GM12878 (cell line): ENCODE measurements around the gene DISC1.

ENCODE experiments used
- BRCA1 ChIP-seq: IDR thresholded peaks from 2 replicates; pipeline ENCODE4 v1.6.1; 2011; ENCODE audit warnings: low read depth, low read length, improper control_type of control experiment
- CTCF ChIP-seq, 3 experiments: IDR thresholded peaks in 2 of 3; conservative IDR thresholded peaks in 1 of 3; 2 replicates each; pipeline ENCODE4 v1.5.1; 2011; ENCODE audit warnings: low read depth in 3 of 3, low read length in 3 of 3, mild to moderate bottlenecking in 3 of 3, control low read depth in 2 of 3, moderate library complexity in 2 of 3, inconsistent platforms in 1 of 3, mixed read lengths in 1 of 3; ENCODE audit not compliant: control insufficient read depth in 2 of 3, insufficient read depth in 1 of 3; ENCODE audit errors: extremely low read depth in 1 of 3
- JUND ChIP-seq: IDR thresholded peaks from 2 replicates; pipeline ENCODE4 v1.6.1; 2012; ENCODE audit warnings: low read depth, mild to moderate bottlenecking, low read length, improper control_type of control experiment, moderate library complexity
- POLR2A ChIP-seq: IDR thresholded peaks from 2 replicates; pipeline ENCODE4 v1.6.1; 2011; ENCODE audit warnings: low read depth, mild to moderate bottlenecking, low read length
- SRF ChIP-seq, 2 experiments: IDR thresholded peaks; 2 replicates each; pipeline ENCODE4 v1.6.1; 2011; ENCODE audit warnings: low read depth in 2 of 2, low read length in 2 of 2, mild to moderate bottlenecking in 1 of 2, moderate library complexity in 1 of 2
- TCF12 ChIP-seq: IDR thresholded peaks from 2 replicates; pipeline ENCODE4 v1.6.1; 2011; ENCODE audit warnings: low read depth, mild to moderate bottlenecking, low read length
- TF ChIP-seq, protein P1 (sequence below): IDR thresholded peaks from 2 replicates; pipeline ENCODE4 v1.6.1; 2011; ENCODE audit warnings: mild to moderate bottlenecking, low read depth, low read length, moderate library complexity; ENCODE audit not compliant: insufficient replicate concordance
- TF ChIP-seq, protein P2 (sequence below): IDR thresholded peaks from 2 replicates; pipeline ENCODE4 v1.6.1; 2012; ENCODE audit warnings: low read depth, low read length, improper control_type of control experiment

GRCh38 chr1:231619257-231619634, 7.3 kb upstream of the DISC1 start:
- TF ChIP-seq POLR2A = no peak
- TF ChIP-seq CTCF (IDR thresholded peaks at IDR 0.05 in 2 of 3, conservative IDR thresholded peaks at IDR 0.05 in 1 of 3; ENCODE audit: control insufficient read depth in 2 of 3, extremely low read depth in 1 of 3, insufficient read depth in 1 of 3, low read depth in 3 of 3, low read length in 3 of 3) = no peak
- no peak for TF ChIP-seq TCF12
- no peak for TF ChIP-seq JUND
- no peak for TF ChIP-seq SRF (IDR thresholded peaks at IDR 0.05; ENCODE audit: low read depth in 2 of 2, low read length in 2 of 2)
- TF ChIP-seq, protein P1, sequence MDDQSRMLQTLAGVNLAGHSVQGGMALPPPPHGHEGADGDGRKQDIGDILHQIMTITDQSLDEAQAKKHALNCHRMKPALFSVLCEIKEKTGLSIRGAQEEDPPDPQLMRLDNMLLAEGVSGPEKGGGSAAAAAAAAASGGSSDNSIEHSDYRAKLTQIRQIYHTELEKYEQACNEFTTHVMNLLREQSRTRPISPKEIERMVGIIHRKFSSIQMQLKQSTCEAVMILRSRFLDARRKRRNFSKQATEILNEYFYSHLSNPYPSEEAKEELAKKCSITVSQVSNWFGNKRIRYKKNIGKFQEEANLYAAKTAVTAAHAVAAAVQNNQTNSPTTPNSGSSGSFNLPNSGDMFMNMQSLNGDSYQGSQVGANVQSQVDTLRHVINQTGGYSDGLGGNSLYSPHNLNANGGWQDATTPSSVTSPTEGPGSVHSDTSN = no peak
- TF ChIP-seq BRCA1 = no peak
- TF ChIP-seq, protein P2, sequence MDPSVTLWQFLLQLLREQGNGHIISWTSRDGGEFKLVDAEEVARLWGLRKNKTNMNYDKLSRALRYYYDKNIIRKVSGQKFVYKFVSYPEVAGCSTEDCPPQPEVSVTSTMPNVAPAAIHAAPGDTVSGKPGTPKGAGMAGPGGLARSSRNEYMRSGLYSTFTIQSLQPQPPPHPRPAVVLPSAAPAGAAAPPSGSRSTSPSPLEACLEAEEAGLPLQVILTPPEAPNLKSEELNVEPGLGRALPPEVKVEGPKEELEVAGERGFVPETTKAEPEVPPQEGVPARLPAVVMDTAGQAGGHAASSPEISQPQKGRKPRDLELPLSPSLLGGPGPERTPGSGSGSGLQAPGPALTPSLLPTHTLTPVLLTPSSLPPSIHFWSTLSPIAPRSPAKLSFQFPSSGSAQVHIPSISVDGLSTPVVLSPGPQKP = no peak
